ENCODE results near the gene ARID4B.
"Not testable (repeated sequence)": the region's sequence is repeated elsewhere in the genome, so short reads cannot be mapped to it uniquely, and the experiment has no call there.

ARID4B gene

GRCh38 chr1:235266967-235267366 lies 61.0 kb downstream of the ARID4B start:
- no peak for DNase-seq

- peak; percentile 4 for DNase-seq
These were observed 61.7 kb downstream of the ARID4B start for GRCh38 chr1:235266325-235266724.

GRCh38 chr1:235265900-235266299 lies 62.1 kb downstream of the ARID4B start:
- no peak for DNase-seq

GRCh38 chr1:235264327-235264726 lies 63.7 kb downstream of the ARID4B start:
- no peak for DNase-seq

- DNase-seq = no peak
These were observed 65.4 kb downstream of the ARID4B start for GRCh38 chr1:235262539-235262938.

- no peak for DNase-seq
These were observed 66.7 kb downstream of the ARID4B start for GRCh38 chr1:235261243-235261642.

DNA sequence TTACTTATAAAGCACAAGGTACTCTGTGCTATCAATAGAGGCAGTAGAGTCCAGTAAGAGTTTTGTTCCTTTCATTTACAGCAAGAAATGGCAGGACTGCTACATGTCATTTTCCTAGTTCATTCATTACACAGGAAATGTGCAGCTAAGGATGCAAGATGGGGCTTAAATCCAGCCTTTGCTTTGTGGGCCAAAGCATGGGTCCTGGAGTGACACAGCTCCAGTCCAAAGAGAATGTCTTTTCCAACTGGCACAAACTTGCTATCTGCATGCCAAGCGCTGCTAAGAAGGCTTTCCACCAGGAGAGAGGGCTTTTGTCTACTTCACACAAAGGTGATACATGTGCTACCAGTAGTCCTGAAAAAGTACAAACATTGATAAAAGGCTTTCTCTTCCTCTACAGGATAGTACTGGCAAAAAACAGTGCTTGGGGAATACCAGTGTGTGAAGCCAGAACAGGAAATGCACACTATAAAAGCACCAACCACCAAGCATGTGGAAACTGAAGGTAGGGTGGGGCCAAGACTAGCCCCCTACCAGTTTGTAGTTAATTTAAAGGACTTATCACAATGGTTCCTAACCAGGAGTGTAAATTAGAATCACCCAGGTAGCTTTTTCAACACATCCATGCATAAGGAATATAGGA lies 68.7 kb downstream of the ARID4B start:
- no peak for DNase-seq

GRCh38 chr1:235258068-235258467 lies 69.9 kb downstream of the ARID4B start:
- not testable (repeated sequence) for DNase-seq

DNA sequence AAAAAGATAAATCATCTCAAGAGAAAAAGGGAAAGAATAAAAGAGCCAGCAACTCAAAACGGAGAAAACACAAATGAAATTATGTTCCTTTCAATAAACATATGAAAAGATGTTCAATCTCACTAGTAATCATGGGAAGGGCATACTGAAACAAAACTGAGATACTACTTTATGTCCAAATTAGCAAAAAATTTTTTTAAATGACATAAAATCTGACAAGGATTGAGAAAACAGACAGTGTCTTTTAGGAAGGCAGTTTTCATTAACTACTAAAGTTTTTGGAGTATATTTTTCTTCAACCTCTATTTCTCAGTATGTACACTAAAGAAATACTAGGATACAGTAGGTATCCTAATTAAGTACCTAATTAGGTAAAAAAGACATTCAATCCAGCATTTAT lies 73.3 kb downstream of the ARID4B start:
- no peak for DNase-seq

GRCh38 chr1:235253219-235253962 lies 74.6 kb downstream of the ARID4B start:
- DNase-seq = peak; percentile 80

DNA sequence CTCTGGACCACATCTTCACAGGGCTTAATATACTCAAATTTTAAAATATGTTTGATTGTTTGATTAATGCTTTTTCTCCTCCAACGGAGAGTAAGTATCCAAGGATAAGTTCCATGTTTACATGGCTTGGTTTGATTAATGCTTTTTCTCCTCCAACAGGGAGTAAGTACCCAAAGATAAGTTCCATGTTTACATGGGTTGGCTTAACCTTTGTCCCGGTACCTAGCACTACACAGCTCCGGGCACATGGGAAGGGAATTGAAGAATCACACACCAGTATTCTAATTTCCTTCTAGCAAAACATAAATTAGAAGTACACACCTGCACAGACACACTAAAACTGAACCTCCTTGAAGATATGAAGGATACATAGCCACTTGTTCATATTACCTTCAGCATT lies 77.5 kb downstream of the ARID4B start:
- DNase-seq = no peak

GRCh38 chr1:235246022-235246948 lies 81.7 kb downstream of the ARID4B start:
- DNase-seq = no peak

GRCh38 chr1:235244974-235245592 lies 82.9 kb downstream of the ARID4B start:
- DNase-seq = no peak

- DNase-seq = no peak
These were observed 87.0 kb downstream of the ARID4B start for GRCh38 chr1:235240960-235241359.

DNA sequence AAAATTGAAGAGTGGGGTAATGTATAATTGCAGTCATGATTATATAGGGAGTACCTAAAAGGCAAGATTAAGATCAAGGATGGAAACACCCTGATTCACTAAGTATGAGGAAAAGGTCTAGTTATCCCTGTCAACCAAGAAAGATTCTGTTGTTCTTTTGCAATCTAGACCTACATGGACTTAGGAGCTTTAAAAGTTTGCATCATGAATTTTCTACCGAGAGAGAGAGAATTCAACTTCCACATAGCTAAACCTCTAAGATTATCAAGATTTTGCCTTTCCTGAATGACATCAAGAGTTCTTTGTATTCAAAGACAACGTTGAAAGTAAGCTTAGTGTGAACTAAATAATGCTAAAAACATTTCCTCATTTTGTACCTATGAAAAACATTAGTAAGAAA lies 88.1 kb downstream of the ARID4B start:
- no peak for DNase-seq

DNA sequence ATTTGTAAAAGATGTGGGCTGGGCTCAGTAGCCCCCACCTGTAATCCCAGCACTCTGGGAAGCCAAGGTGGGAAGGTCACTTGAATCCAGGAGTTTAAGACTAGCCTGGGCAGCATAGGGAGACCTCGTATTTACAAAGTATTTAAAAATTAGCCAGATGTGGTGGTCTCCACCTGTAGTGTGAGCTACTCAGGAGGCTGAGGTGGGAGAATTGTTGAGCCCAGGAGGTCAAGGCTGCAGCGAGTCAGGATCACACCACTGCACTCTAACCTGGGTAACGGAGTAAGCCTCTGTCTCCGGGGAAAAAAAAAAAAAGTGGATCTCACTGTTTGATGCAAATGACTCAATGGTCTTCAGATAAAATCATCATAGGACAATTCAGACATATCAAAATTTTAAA lies 89.4 kb downstream of the ARID4B start:
- DNase-seq = no peak

- DNase-seq = no peak
These were observed 91.9 kb downstream of the ARID4B start for GRCh38 chr1:235236128-235236527.

DNA sequence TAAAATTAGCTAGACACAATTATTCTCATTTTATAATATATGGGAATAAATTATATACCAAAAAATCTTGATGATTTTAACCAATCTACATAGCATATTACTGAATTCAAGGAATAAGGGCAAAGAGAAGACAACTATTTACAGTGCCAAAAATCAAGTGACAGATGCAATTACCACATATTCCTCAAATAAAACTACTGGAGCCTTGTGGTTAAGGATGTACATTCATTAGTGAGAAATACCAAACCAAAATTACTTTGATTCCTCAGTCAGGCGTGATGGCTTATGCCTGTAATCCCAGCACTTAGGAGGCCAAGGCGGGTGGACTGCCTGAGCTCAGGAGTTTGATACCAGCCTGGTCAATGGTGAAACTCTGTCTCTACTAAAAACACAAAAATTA lies 98.1 kb downstream of the ARID4B start:
- DNase-seq = no peak

DNA sequence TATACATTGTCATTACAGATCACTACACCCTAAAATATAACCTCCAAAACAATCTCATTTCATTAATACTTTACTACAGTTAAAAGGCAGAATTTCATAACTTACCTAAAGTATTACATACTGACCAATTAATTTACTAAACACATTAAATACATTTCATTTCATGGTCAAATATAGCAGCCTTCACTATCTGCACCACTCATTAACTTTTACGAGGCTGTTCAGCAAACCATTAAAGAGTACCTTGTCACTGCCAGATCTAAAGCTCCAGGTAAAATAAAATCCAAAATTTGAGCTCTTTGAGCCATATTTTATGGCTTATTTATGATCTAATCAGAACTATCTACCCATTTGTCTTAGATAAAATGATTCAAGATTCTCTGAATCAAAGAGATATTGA lies 100.6 kb downstream of the ARID4B start:
- DNase-seq = no peak

DNA sequence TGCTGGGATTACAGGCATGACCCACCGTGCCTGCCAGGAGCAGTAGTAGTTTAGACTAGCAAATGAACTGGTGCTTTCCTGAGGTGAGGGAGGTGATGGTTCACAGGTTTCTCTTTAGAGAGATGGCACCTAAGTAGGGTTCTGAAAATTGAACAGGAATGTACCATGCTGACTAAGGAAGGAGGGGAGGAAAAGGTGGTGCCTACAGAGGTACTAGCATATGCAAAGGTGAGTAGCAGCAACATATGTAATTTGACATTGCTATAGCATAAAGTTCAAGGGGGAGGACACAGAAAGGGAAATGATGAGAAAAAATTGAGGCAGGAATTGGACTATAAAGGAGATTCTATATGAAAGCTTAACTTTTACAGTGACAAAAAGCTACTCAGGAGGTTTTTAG lies 101.0 kb downstream of the ARID4B start:
- no peak for DNase-seq

- DNase-seq = no peak
These were observed 102.7 kb downstream of the ARID4B start for GRCh38 chr1:235225299-235225698.

GRCh38 chr1:235221653-235222375 lies 106.2 kb downstream of the ARID4B start:
- no peak for DNase-seq
